Gastrocnemius medialis (tissue), 4 donors: ENCODE results near the gene CDC5L.

ENCODE experiments used
- CTCF ChIP-seq, 5 experiments: fragments of 450-650 bp in 3 of 5; fragments of 200-600 bp in 2 of 5; sonication (generic) in 2 of 5; IDR thresholded peaks in 4 of 5; conservative IDR thresholded peaks in 1 of 5; 1 replicate in 4 of 5; 2 replicates in 1 of 5; pipeline ENCODE4 v1.5.1; 2016 to 2019; ENCODE audit warnings: antibody characterized with exemption in 5 of 5, mild to moderate bottlenecking in 3 of 5, moderate library complexity in 3 of 5
- POLR2A ChIP-seq, 2 donors: fragments of 450-650 bp; IDR thresholded peaks; one replicate each; pipeline ENCODE4 v1.6.1; 2017; ENCODE audit warnings: antibody characterized with exemption in 2 of 2, mild to moderate bottlenecking in 2 of 2, moderate library complexity in 2 of 2

- TF ChIP-seq CTCF (IDR thresholded peaks at IDR 0.05 in 4 of 5, conservative IDR thresholded peaks at IDR 0.05 in 1 of 5) (no peak), POLR2A (IDR thresholded peaks at IDR 0.05) (no peak)
Measured at GRCh38 chr6:44359973-44360372, 27.5 kb upstream of the CDC5L start.
